Measurements from ENCODE around the gene MALT1.

MALT1 gene

GRCh38 chr18:58796220-58796619 is 125.0 kb downstream of the MALT1 start:
- TF ChIP-seq ZFX (IDR thresholded peaks at IDR 0.05; ENCODE audit: borderline replicate concordance), result no peak
- no peak for TF ChIP-seq CTCF (IDR thresholded peaks at IDR 0.05)
- no peak overlapping the region for H3K27ac ChIP-seq

- H3K27ac ChIP-seq, result no peak overlapping the region
- TF ChIP-seq CTCF (IDR thresholded peaks at IDR 0.05), result no peak
- no peak for TF ChIP-seq ZFX (IDR thresholded peaks at IDR 0.05; ENCODE audit: borderline replicate concordance)
These were observed 129.3 kb downstream of the MALT1 start for GRCh38 chr18:58800582-58800981.

GRCh38 chr18:58802959-58803358 is 131.7 kb downstream of the MALT1 start:
- no peak for TF ChIP-seq CTCF (IDR thresholded peaks at IDR 0.05)
- H3K27ac ChIP-seq, result no peak overlapping the region

- no peak for TF ChIP-seq CTCF (IDR thresholded peaks at IDR 0.05)
- no peak for TF ChIP-seq ZFX (IDR thresholded peaks at IDR 0.05; ENCODE audit: borderline replicate concordance)
- H3K27ac ChIP-seq, result no peak overlapping the region
These were observed 132.7 kb downstream of the MALT1 start for GRCh38 chr18:58803978-58804377.
